ENCODE data around the gene ARL6IP5.

GRCh38 chr3:69087030-69087791, 2.5 kb downstream of the ARL6IP5 start:
- no peak for TF ChIP-seq POLR2A (IDR thresholded peaks at IDR 0.05)
- TF ChIP-seq CTCF (IDR thresholded peaks at IDR 0.05) = no peak
